ELF-1 (cell line): ENCODE measurements around the gene ECT2.
"Not testable (repeated sequence)": the region's sequence is repeated elsewhere in the genome, so short reads cannot be mapped to it uniquely, and the experiment has no call there.

Source experiments
- DNase-seq: peaks from one replicate; pipeline ENCODE4 v3.0.0-alpha.2; 2016; ENCODE audit warnings: low read depth, low spot score

Gene ECT2

GRCh38 chr3:172750368-172751174, at the start of gene ECT2:
TSS of gene ECT2 (plus strand) at chr3:172750726. CDS start at chr3:172754531, 3,805 bp downstream.
- peak; percentile 100 for DNase-seq

- DNase-seq = no peak
Observed at GRCh38 chr3:172700936-172701455, 49.5 kb upstream of the ECT2 start.

- no peak for DNase-seq
Observed at GRCh38 chr3:172701751-172702150, 48.8 kb upstream of the ECT2 start.

- no peak for DNase-seq
Observed at GRCh38 chr3:172702256-172702655, 48.3 kb upstream of the ECT2 start.

- not testable (repeated sequence) for DNase-seq
Observed at GRCh38 chr3:172702731-172703130, 47.8 kb upstream of the ECT2 start.

GRCh38 chr3:172704001-172704400, 46.5 kb upstream of the ECT2 start:
- DNase-seq = no peak

- DNase-seq = no peak
Observed at GRCh38 chr3:172705170-172705569, 45.4 kb upstream of the ECT2 start.

- no peak for DNase-seq
Observed at GRCh38 chr3:172707030-172707429, 43.5 kb upstream of the ECT2 start.

- no peak for DNase-seq
Observed at GRCh38 chr3:172707967-172708366, 42.6 kb upstream of the ECT2 start.

GRCh38 chr3:172708921-172709773, 41.4 kb upstream of the ECT2 start:
- peak; percentile 35 for DNase-seq

GRCh38 chr3:172709774-172710663, 40.5 kb upstream of the ECT2 start:
- DNase-seq = peak; percentile 91

- DNase-seq = peak; percentile 97
Observed at GRCh38 chr3:172710664-172711453, 39.7 kb upstream of the ECT2 start, which contains the start of gene NCEH1. TSS of gene NCEH1 (minus strand) at chr3:172711067. CDS start at chr3:172710984, 83 bp downstream.

GRCh38 chr3:172711454-172711795, 39.1 kb upstream of the ECT2 start:
- DNase-seq = no peak

GRCh38 chr3:172713316-172713715, 37.2 kb upstream of the ECT2 start:
- DNase-seq = no peak

GRCh38 chr3:172716476-172716875, 34.0 kb upstream of the ECT2 start:
- no peak for DNase-seq

GRCh38 chr3:172717493-172718088, 32.9 kb upstream of the ECT2 start:
- no peak for DNase-seq

- DNase-seq = peak; percentile 11
Observed at GRCh38 chr3:172722536-172723040, 27.9 kb upstream of the ECT2 start.

GRCh38 chr3:172726380-172726779, 24.1 kb upstream of the ECT2 start:
- DNase-seq = no peak

GRCh38 chr3:172735014-172735413, 15.5 kb upstream of the ECT2 start:
- DNase-seq = no peak

- DNase-seq = no peak
Observed at GRCh38 chr3:172739462-172739861, 11.1 kb upstream of the ECT2 start.
